ENCODE data around the gene MPPED2.

- TF ChIP-seq CTCF (IDR thresholded peaks at IDR 0.05) (no peak), POLR2A (IDR thresholded peaks at IDR 0.05) (no peak)
These were observed 145.6 kb downstream of the MPPED2 start for GRCh38 chr11:30440510-30440909.
